HepG2 (cell line): ENCODE measurements around the gene DTX2. TPM values are rescaled to one million over a fixed set of nuclear protein-coding genes. Genes with fewer than 3 reads are reported as not detected.
A peak's percentile ranks its signal among the peaks of the same experiment; 100 is the strongest.

Source experiments
- ATAC-seq: fragments of 200-7000 bp; cut with Tn5 transposase; 3 replicates; pipeline ENCODE4 v1.9.1; 2020; ENCODE audit warnings: mild to moderate bottlenecking, moderate library complexity
- BruUV-seq: library from RNA; stranded (reverse); fragments of 400-500 nt; replicated peaks from 2 replicates; lab custom pipeline; 2021; lab: Mats Ljungman, UMichigan
- CTCF ChIA-PET: fragments of 300-600 bp; formaldehyde crosslinking; extraction: SDS; loops from one replicate; lab custom pipeline; 2021; ENCODE audit warnings: low total read pairs, inconsistent platforms, low intra/inter-chr PET ratio; lab: Yijun Ruan, JAX
- POLR2A ChIA-PET: fragments of 350-600 bp; sonication (Branson Sonifier 250); formaldehyde crosslinking; loops from one replicate; lab custom pipeline; 2020; ENCODE audit warnings: antibody characterized with exemption, inconsistent platforms; lab: Yijun Ruan, JAX
- DNase-seq: peaks from one replicate; pipeline ENCODE4 v3.0.0-alpha.2; 2015; ENCODE audit warnings: low spot score
- FAIRE-seq: peaks from 3 replicates; lab custom pipeline; 2011; peaks lifted over from hg19 to GRCh38; lab: Jason Lieb, UNC
- H2AFZ ChIP-seq: one replicate; pipeline ENCODE4 v1.6.1; 2011; ENCODE audit warnings: low read length, inconsistent platforms
- H3K27ac ChIP-seq: fragments of 300-600 bp; 3 replicates; pipeline ENCODE4 v1.8.0; 2011; ENCODE audit warnings: mixed run types, mild to moderate bottlenecking, mixed read lengths, low read length, inconsistent platforms; ENCODE audit not compliant: insufficient read depth; ENCODE audit errors: extremely low read length
- H3K27me3 ChIP-seq, 2 experiments: fragments of 200-600 bp in 1 of 2; 2 replicates in 1 of 2; 3 replicates in 1 of 2; pipeline versions ENCODE4 v1.6.0 to v1.8.0; 2011; ENCODE audit warnings: low read length in 2 of 2, mild to moderate bottlenecking in 2 of 2, moderate library complexity in 2 of 2, inconsistent platforms in 1 of 2; ENCODE audit not compliant: insufficient read depth in 2 of 2, control insufficient read depth in 1 of 2
- H3K36me3 ChIP-seq, 2 experiments: fragments of 200-600 bp in 1 of 2; replicated peaks in 1 of 2; 2 replicates in 1 of 2; 3 replicates in 1 of 2; pipeline versions ENCODE4 v1.5.1 to v1.8.0; 2011; ENCODE audit warnings: low read length in 2 of 2, inconsistent platforms in 1 of 2; ENCODE audit not compliant: insufficient read depth in 2 of 2, control insufficient read depth in 1 of 2
- H3K4me1 ChIP-seq: 2 replicates; pipeline ENCODE4 v1.5.1; 2012; ENCODE audit warnings: low read length, inconsistent platforms; ENCODE audit not compliant: insufficient read depth
- H3K4me2 ChIP-seq: 2 replicates; pipeline ENCODE4 v1.6.0; 2011; ENCODE audit warnings: low read depth, low read length, inconsistent platforms
- H3K4me3 ChIP-seq, 3 experiments: fragments of 200-600 bp in 1 of 3; sonication (generic), shearing (Covaris generic) in 1 of 3; replicated peaks in 1 of 3; 2 replicates each; pipeline ENCODE4 v1.5.1; 2011 to 2016; ENCODE audit warnings: low read length in 3 of 3, inconsistent platforms in 2 of 3, low read depth in 2 of 3, mild to moderate bottlenecking in 2 of 3, control low read depth in 1 of 3, mixed read lengths in 1 of 3; ENCODE audit not compliant: insufficient read depth in 1 of 3
- H3K79me2 ChIP-seq: one replicate; pipeline ENCODE4 v1.6.1; 2011; ENCODE audit warnings: low read length, inconsistent platforms; ENCODE audit not compliant: insufficient read depth
- H3K9ac ChIP-seq: 2 replicates; pipeline ENCODE4 v1.6.0; 2011; ENCODE audit warnings: mild to moderate bottlenecking, low read depth, low read length, inconsistent platforms; ENCODE audit not compliant: insufficient read depth
- H3K9me3 ChIP-seq: 2 replicates; pipeline ENCODE4 v1.5.1; 2012; ENCODE audit warnings: mild to moderate bottlenecking, low read length
- H4K20me1 ChIP-seq: 2 replicates; pipeline ENCODE4 v1.6.0; 2011; ENCODE audit warnings: inconsistent platforms, mild to moderate bottlenecking, low read length, moderate library complexity; ENCODE audit not compliant: insufficient read depth
- BHLHE40 ChIP-seq: IDR thresholded peaks from 2 replicates; pipeline ENCODE4 v1.6.1; 2011; ENCODE audit warnings: low read length, improper control_type of control experiment
- EZH2 ChIP-seq: conservative IDR thresholded peaks from 2 replicates; pipeline ENCODE4 v1.6.1; 2012; ENCODE audit warnings: mild to moderate bottlenecking, low read depth, low read length, moderate library complexity
- FOXO1 ChIP-seq: sonication (generic); formaldehyde crosslinking; IDR thresholded peaks from 2 replicates; pipeline ENCODE4 v1.4.0; 2020; ENCODE audit warnings: missing genetic modification reagents
- HCFC1 ChIP-seq: fragments of 150-350 bp; IDR thresholded peaks from 2 replicates; pipeline ENCODE4 v1.6.1; 2014; ENCODE audit warnings: low read depth, low read length
- JUNB ChIP-seq: sonication (generic); formaldehyde crosslinking; IDR thresholded peaks from 2 replicates; pipeline ENCODE4 v1.8.0; 2022; ENCODE audit warnings: missing genetic modification reagents, mild to moderate bottlenecking, borderline replicate concordance
- MBNL3 ChIP-seq: fragments of 250-450 bp; sonication (Bioruptor Pico); conservative IDR thresholded peaks from 2 replicates; pipeline ENCODE4 v1.8.0; 2022; ENCODE audit warnings: mild to moderate bottlenecking, inconsistent platforms
- NFE2L1 ChIP-seq: sonication (generic); formaldehyde crosslinking; IDR thresholded peaks from 2 replicates; pipeline ENCODE4 v1.4.0; 2020; ENCODE audit warnings: missing genetic modification reagents, mild to moderate bottlenecking, borderline replicate concordance
- PHF21A ChIP-seq: sonication (generic); formaldehyde crosslinking; IDR thresholded peaks from 2 replicates; pipeline ENCODE4 v1.5.0; 2020; ENCODE audit warnings: mild to moderate bottlenecking, missing genetic modification reagents
- RELA ChIP-seq: sonication (generic); formaldehyde crosslinking; IDR thresholded peaks from 2 replicates; pipeline ENCODE4 v1.4.0; 2020; ENCODE audit warnings: missing genetic modification reagents
- SIX4 ChIP-seq: sonication (generic); formaldehyde crosslinking; IDR thresholded peaks from 2 replicates; pipeline ENCODE4 v1.4.0; 2020; ENCODE audit warnings: missing genetic modification reagents
- SP4 ChIP-seq: sonication (generic); formaldehyde crosslinking; IDR thresholded peaks from 2 replicates; pipeline ENCODE4 v1.8.1; 2023; ENCODE audit warnings: mild to moderate bottlenecking, missing genetic modification reagents
- TFDP1 ChIP-seq: IDR thresholded peaks from 2 replicates; pipeline ENCODE4 v1.6.1; 2016; ENCODE audit warnings: missing compliant biosample characterization, missing genetic modification reagents, borderline replicate concordance
- THAP7 ChIP-seq: sonication (generic); formaldehyde crosslinking; IDR thresholded peaks from 2 replicates; pipeline ENCODE4 v1.8.1; 2023; ENCODE audit warnings: mild to moderate bottlenecking, missing genetic modification reagents
- ZMYM4 ChIP-seq: sonication (generic); formaldehyde crosslinking; IDR thresholded peaks from 2 replicates; pipeline ENCODE4 v1.8.1; 2023; ENCODE audit warnings: mild to moderate bottlenecking, missing genetic modification reagents
- ZNF460 ChIP-seq: sonication (generic); formaldehyde crosslinking; IDR thresholded peaks from 2 replicates; pipeline ENCODE4 v1.5.1; 2020; ENCODE audit warnings: missing genetic modification reagents, mild to moderate bottlenecking, borderline replicate concordance
- ZNF687 ChIP-seq: sonication (generic); formaldehyde crosslinking; IDR thresholded peaks from 2 replicates; pipeline ENCODE4 v1.5.1; 2020; ENCODE audit warnings: mild to moderate bottlenecking, missing genetic modification reagents, moderate library complexity
- ZSCAN20 ChIP-seq: sonication (generic); formaldehyde crosslinking; IDR thresholded peaks from 2 replicates; pipeline ENCODE4 v1.4.0; 2020; ENCODE audit warnings: missing genetic modification reagents, mild to moderate bottlenecking, borderline replicate concordance
- WGBS: methylation state at CpG from one replicate; pipeline ENCODE4 v1.1.6; 2017; ENCODE audit warnings: low lambda C conversion rate; 5-methylcytosine and 5-hydroxymethylcytosine counted together
- in situ Hi-C: cut with HindIII; loops from 2 replicates; pipeline ENCODE4 v1.10.0; 2017; ENCODE audit warnings: low pct_unique_long_range_greater_than_20kb; ENCODE audit not compliant: extremely low pct_ligation_motif_present
- intact Hi-C: fragments of 100-400 bp; cut with micrococcal nuclease; formaldehyde crosslinking; loops from one replicate; pipeline ENCODE4 v1.10.0; 2022; ENCODE audit not compliant: unreplicated experiment
- polyA plus RNA-seq, 8 experiments: library from polyadenylated mRNA; depleted of rRNA in 3 of 8; stranded (reverse) in 7 of 8; unstranded in 1 of 8; fragments of >200 nt; fragmentation: Illumina TruSeq in 4 of 8; extraction: Trizol in 4 of 8; gene quantifications; 2 replicates each; pipeline versions ENCODE4 v1.2.1 to v1.2.3, GENCODE V29; 2011 to 2016; ENCODE audit warnings: low read depth in 4 of 8, missing spikeins in 1 of 8, mixed read lengths in 1 of 8; ENCODE audit not compliant: insufficient read depth in 1 of 8
- total RNA-seq, 5 experiments: library from RNA; depleted of rRNA; stranded (reverse); fragments of >200 nt; fragmentation: Illumina TruSeq; extraction: Trizol; gene quantifications; 2 replicates each; pipeline ENCODE4 v1.2.3, GENCODE V29; 2016; ENCODE audit warnings: low read depth in 1 of 5

The DTX2 gene
- total and polyA plus RNA-seq, 2 of the 13 experiments (the other 11 are each of a cell fraction or from before 2014, with no cell fraction given): 5.5 to 6.2 TPM

- DNase-seq: no peak
- ATAC-seq: no peak
- peaks cover 51% of the 10 kb centered on the region for H3K4me1 ChIP-seq
- no peaks in the 10 kb centered on the region for H3K9me3 ChIP-seq
- peaks cover 2 to 5% of the 10 kb centered on the region in 2 experiments; a peak in 1 of 5 replicates for H3K27me3 ChIP-seq
- FAIRE-seq: no peak
- H3K79me2 ChIP-seq: no peaks in the 10 kb centered on the region
- in situ Hi-C loops (no loop called here), intact Hi-C loops (no loop called here)
- no peaks in the 10 kb centered on the region for H3K36me3 ChIP-seq
- H4K20me1 ChIP-seq: no peaks in the 10 kb centered on the region
- WGBS: 28% methylated on average over 9 of the region's 16 CpGs
- BruUV-seq: no TSS peak
- no peak overlapping the region for H2AFZ ChIP-seq
- no peak overlapping the region for H3K9ac ChIP-seq
- ChIA-PET CTCF (no interaction called here), POLR2A (no interaction called here)
- no peak overlapping the region for H3K27ac ChIP-seq
- H3K4me2 ChIP-seq: no peak overlapping the region
- no peak overlapping the region for H3K4me3 ChIP-seq
- TF ChIP-seq PHF21A (CRISPR knock-in tag) (no peak), FOXO1 (CRISPR knock-in tag) (no peak), ZNF460 (CRISPR knock-in tag) (no peak), MBNL3 (CRISPR knock-in tag) (no peak), TFDP1 (CRISPR knock-in tag) (0 out of 2 replicates have a peak, but pooled peaks have one; percentile 19), RELA (CRISPR knock-in tag) (no peak), ZNF687 (CRISPR knock-in tag) (peak; percentile 54), SIX4 (no peak), SP4 (CRISPR knock-in tag) (no peak), EZH2 (no peak), NFE2L1 (no peak), ZMYM4 (CRISPR knock-in tag) (no peak), THAP7 (no peak), BHLHE40 (peak; percentile 60), HCFC1 (no peak), JUNB (CRISPR knock-in tag) (no peak), ZSCAN20 (CRISPR knock-in tag) (no peak)
These were observed 53.6 kb downstream of the DTX2 start for GRCh38 chr7:76514926-76515771.
